GM13976 (cell line): Measurements from ENCODE around the gene HOXA10.

Experiments
- DNase-seq: peaks from one replicate; pipeline ENCODE4 v3.0.0; 2012; ENCODE audit warnings: low spot score
- in situ Hi-C: fragments of 300-500 bp; cut with MboI; formaldehyde crosslinking; loops from one replicate; pipeline ENCODE4 v1.12.0; 2022; ENCODE audit warnings: low sequenced_read_pairs, mixed read lengths, inconsistent platforms; ENCODE audit not compliant: unreplicated experiment
- TF ChIP-seq, protein P1 (sequence below): IDR thresholded peaks from 2 replicates; pipeline ENCODE4 v1.5.1; 2012; ENCODE audit warnings: borderline replicate concordance, mild to moderate bottlenecking; ENCODE audit not compliant: insufficient read depth; ENCODE audit errors: extremely low read depth, missing control alignments, control extremely low read depth

The HOXA10 gene

DNA sequence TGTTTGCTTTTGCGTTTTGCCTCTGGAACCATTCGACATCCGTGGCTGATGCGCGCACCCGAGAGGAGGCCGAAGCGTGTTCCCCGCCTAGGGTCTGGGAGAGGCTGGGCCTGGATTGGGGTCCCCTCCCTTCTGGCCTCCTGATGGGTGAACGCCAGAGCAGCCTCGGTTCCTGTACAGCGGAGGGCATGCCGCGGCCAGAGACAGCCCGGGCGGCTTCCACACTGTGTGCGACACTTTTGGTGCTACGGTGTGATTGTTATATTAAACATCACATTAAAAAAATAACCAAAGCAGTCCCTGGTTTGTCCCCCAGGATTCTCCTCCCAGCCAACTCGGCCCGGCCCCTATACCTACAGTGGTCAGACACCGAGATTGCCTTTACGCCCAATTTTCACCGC lies 14.0 kb downstream of the HOXA10 start:
- DNase-seq = no peak
- TF ChIP-seq, protein P1, sequence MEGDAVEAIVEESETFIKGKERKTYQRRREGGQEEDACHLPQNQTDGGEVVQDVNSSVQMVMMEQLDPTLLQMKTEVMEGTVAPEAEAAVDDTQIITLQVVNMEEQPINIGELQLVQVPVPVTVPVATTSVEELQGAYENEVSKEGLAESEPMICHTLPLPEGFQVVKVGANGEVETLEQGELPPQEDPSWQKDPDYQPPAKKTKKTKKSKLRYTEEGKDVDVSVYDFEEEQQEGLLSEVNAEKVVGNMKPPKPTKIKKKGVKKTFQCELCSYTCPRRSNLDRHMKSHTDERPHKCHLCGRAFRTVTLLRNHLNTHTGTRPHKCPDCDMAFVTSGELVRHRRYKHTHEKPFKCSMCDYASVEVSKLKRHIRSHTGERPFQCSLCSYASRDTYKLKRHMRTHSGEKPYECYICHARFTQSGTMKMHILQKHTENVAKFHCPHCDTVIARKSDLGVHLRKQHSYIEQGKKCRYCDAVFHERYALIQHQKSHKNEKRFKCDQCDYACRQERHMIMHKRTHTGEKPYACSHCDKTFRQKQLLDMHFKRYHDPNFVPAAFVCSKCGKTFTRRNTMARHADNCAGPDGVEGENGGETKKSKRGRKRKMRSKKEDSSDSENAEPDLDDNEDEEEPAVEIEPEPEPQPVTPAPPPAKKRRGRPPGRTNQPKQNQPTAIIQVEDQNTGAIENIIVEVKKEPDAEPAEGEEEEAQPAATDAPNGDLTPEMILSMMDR = no peak
- in situ Hi-C loops = loop anchor here (10.0 to 25.0 kb wide), 2 partner anchors 648 to 1295 kb away; no protein-coding TSS in a partner anchor

DNA sequence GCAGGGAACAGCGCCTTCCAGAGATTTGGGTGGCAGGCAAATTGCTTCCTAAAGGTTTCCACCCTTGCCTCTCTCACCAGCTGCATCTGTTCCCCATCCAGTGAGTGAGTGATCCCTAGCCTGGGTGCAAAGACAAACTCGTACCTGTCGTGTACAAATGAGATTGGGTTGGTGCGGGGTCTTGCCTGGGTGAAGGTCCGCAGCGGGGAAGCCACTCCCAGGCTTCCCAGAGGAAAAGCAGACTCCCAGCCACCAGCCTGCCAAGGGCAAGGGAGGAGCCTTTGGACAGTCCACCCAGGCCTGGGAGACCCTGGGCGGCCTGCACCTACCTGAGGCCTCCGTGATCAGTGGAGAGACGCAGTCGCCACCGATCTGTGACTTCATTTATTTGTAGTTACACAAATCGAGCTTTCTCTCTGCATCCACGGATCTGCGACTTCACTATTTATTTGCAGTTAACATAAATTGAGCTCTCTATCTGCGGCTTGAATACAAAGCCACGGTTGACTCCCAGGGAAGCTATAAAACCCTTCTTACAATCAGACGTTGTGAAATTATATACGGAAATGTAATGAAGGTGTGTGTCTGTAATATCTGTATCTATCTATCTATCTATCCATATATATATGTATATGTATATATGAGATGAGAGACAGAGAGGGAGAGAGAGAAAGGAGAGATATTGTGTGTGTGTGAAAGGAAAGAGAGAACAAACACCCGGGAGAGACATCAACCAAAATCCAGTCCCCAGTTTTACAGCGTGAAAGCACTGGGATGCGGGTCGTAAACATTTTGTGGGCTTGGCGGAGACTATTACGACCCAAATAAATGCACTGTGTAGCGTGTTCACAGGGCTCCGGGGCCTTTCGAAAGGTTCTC lies 14.6 kb downstream of the HOXA10 start:
- no peak for DNase-seq
- in situ Hi-C loops = loop anchor here (5.0 to 25.0 kb wide), 5 partner anchors 305 to 1295 kb away; no protein-coding TSS in a partner anchor
- TF ChIP-seq, protein P1 = no peak

DNA sequence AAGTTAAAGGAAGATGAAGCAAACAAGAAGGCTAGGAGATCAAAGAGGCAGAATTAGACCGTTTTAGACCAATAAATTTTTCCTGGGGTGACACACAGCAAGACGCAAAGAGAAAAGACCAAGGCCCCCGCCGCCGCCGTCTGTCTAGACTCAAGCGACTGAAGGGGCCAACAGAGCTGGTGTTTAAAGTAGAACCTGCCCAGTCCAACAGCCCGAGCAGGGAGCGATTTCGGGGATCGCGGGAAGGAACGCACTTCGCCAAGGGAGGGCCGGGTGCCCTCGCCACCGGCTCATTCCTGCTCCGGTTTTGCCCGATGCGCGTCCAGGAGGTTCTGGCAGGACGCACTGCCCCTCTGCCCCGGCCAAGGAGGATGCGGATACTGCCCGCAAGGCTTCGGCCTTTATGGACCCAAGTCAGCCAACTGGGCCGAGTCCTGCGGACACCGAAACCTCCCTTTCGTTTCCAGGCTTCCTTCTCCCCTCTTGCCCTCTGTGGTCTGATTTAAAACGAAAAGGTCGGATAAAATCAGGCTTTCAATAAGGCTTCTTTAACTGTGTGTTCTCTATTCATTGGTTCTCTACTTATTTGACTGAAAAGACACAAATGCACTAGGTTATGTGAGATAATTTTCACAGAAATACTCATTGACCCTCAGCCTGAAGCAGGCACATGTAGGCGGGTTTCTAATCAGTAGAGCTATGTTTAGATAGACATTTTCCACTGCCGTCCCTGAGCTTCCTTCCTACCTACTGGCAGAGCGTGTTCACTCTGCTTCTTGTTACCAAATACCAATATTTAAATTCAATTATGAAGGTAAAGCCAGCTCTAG lies 15.5 kb downstream of the HOXA10 start:
- DNase-seq = no peak
- in situ Hi-C loops = loop anchor here (5.0 to 25.0 kb wide), 4 partner anchors 304 to 784 kb away; no protein-coding TSS in a partner anchor
- TF ChIP-seq, protein P1 = no peak

DNA sequence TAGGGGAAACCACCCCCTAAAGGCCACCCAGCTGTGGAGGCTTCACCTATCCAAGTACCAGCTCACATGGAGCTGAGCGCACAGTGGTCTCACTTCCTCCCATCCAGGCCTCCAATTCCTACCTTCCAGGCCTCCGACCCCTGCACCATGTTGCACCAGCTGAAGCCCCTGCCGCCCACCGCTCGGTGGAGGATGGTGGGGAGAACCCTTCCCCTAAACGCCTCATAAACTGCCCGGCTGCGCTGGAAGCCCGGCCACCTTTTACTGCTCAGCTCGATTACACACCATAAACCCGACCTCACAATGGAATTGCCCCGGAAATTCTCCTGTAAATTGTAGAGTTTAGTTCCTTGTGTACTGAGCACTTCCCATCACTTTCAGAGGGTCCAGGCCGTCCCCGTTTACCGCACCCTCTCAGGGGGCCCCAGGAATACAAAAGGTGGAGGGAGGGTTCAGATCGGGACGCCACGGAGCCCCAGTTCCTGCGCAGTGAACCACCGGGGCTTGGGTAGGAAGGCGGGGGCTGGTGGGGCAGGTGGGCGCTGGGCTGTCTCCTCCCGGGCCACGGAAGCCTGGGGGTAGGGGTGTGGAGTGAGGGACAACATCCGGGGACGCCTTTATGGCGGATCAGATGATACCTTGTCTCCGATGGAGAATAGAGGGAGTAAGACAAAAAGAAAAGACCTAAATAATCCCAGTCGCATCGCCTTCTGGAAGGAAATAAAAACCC lies 16.3 kb downstream of the HOXA10 start:
- in situ Hi-C loops = loop anchor here (5.0 to 25.0 kb wide), 4 partner anchors 303 to 783 kb away; no protein-coding TSS in a partner anchor
- TF ChIP-seq, protein P1 = no peak
- no peak for DNase-seq

DNA sequence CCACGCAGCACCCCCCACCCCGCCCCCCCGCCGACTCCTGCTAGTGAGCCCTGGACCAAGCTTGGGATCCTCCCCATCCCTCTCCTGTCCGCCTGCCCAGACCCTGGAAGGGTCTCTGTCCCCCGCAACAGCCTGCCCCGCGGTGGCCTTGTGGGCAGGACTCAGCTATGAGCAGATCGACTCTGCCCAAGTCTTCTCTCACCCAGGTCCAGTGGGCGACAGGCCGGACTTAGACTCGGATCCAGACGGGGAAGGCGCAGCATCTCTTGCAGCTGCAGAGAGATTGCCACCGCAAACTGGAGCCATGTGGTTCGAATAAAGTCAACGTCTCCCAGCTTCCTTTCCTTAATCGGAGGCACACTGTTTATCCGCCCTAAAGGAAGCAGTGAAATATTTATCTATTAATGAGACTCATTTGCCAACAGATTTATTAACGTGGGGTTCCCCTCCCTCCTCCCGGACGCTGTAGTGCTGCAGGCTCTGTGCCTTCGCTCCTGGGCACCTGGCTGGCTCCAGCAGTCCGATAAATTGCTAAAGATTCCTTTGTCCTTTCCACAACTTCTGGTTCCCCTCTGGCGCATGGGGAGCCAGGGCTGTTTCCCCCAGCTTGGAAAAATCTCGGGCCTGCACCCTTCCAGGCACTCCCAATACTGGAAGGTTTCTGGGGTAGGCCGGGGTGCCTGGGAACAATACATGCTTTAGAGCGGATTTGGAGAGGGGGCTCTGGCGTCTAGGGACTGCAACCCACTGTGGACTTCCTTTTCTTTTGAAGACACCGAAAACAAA lies 17.0 kb downstream of the HOXA10 start:
- DNase-seq = no peak
- in situ Hi-C loops = loop anchor here (5.0 to 25.0 kb wide), 4 partner anchors 302 to 782 kb away; no protein-coding TSS in a partner anchor

More for the DNA sequence above, 17.0 kb downstream of the HOXA10 start:
- TF ChIP-seq, protein P1 = no peak
